Calu3 (cell line): Measurements from ENCODE around the gene CD300LG. TPM values are rescaled to one million over a fixed set of nuclear protein-coding genes. Genes with fewer than 3 reads are reported as not detected.

Experiments
- BruUV-seq: library from RNA; stranded (reverse); fragments of 400-500 nt; replicated peaks from 2 replicates; lab custom pipeline; 2021; lab: Mats Ljungman, UMichigan
- CTCF ChIA-PET: fragments of 300-600 bp; sonication (Branson Sonifier 250); formaldehyde crosslinking; loops from one replicate; lab custom pipeline; 2022; ENCODE audit warnings: antibody characterized with exemption; lab: Charles Lee
- DNase-seq: peaks from one replicate; pipeline ENCODE4 v3.0.0; 2022
- H3K27ac Mint-ChIP-seq: one replicate; pipeline ENCODE4 v1.8.0; 2022; ENCODE audit warnings: mixed read lengths; ENCODE audit not compliant: unreplicated experiment
- H3K27me3 Mint-ChIP-seq: one replicate; pipeline ENCODE4 v1.8.0; 2022; ENCODE audit warnings: mixed read lengths; ENCODE audit not compliant: unreplicated experiment
- H3K36me3 Mint-ChIP-seq: one replicate; pipeline ENCODE4 v1.8.0; 2022; ENCODE audit warnings: mild to moderate bottlenecking, moderate library complexity, mixed read lengths; ENCODE audit not compliant: insufficient read depth, unreplicated experiment
- H3K4me1 Mint-ChIP-seq: one replicate; pipeline ENCODE4 v1.8.0; 2022; ENCODE audit warnings: mild to moderate bottlenecking, low read depth, mixed read lengths; ENCODE audit not compliant: unreplicated experiment
- H3K4me3 Mint-ChIP-seq: one replicate; pipeline ENCODE4 v1.8.0; 2022; ENCODE audit warnings: mild to moderate bottlenecking, low read depth, moderate library complexity, mixed read lengths; ENCODE audit not compliant: unreplicated experiment
- H3K9me3 Mint-ChIP-seq: one replicate; pipeline ENCODE4 v1.8.0; 2022; ENCODE audit warnings: low read depth, mixed read lengths; ENCODE audit not compliant: unreplicated experiment
- intact Hi-C: fragments of 100-400 bp; cut with micrococcal nuclease; formaldehyde crosslinking; loops from one replicate; pipeline ENCODE4 v1.10.0; 2022; ENCODE audit not compliant: unreplicated experiment
- total RNA-seq: library from RNA; stranded (reverse); gene quantifications from 2 replicates; pipeline ENCODE4 v1.2.3, GENCODE V29; 2022
- TF ChIP-seq, protein P1 (sequence below): fragments of 200-600 bp; IDR thresholded peaks from one replicate; pipeline ENCODE4 v1.8.0; 2022; ENCODE audit warnings: antibody characterized with exemption; ENCODE audit not compliant: unreplicated experiment

CD300LG gene
- total RNA-seq, 1 experiment from 2014 or later = not detected

DNA sequence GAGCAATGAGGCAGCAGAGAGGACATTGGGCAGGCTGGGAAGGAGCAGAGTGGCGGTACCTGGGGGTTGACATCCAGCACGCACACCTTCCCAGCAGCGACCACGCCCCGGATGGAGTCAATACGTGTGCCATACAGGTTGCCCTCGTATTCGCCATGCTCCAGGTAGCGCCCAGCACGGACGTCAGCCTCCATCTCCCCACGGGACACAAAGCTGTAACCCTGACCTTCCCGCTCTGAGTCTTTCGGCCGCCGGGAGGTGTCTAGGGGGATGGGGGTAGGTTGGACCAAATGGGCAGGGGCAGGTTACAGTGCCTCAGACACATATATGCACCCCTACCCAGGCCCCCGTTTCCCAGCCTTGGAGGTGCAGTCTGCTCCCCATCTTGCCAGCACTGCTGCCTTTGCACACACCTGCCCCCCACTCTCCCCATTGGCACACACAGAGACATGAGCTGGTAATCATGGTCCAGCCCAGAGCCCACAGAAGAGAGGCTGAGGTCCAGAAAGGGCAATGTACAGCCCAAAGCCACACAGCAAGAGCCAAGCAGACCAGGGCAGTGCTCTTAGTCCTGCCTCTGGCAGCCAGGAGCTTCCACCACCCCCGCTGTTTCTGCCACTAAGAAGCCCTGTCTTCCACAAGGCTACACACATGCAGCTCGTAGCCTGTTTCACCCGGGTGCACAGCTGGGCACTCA lies 32.9 kb downstream of the CD300LG start:
- no TSS peak for BruUV-seq
- CTCF ChIA-PET = interaction anchor here (0.7 to 1.7 kb wide), 9 partner anchors 11 to 289 kb away, joined by 3 to 7 read pairs (median 3); no protein-coding TSS in a partner anchor
- H3K4me3 Mint-ChIP-seq = no peak overlapping the region
- intact Hi-C loops = loop anchor here (1.0 to 10.0 kb wide), 2 partner anchors 28 to 115 kb away; no protein-coding TSS in a partner anchor
- TF ChIP-seq, protein P1, sequence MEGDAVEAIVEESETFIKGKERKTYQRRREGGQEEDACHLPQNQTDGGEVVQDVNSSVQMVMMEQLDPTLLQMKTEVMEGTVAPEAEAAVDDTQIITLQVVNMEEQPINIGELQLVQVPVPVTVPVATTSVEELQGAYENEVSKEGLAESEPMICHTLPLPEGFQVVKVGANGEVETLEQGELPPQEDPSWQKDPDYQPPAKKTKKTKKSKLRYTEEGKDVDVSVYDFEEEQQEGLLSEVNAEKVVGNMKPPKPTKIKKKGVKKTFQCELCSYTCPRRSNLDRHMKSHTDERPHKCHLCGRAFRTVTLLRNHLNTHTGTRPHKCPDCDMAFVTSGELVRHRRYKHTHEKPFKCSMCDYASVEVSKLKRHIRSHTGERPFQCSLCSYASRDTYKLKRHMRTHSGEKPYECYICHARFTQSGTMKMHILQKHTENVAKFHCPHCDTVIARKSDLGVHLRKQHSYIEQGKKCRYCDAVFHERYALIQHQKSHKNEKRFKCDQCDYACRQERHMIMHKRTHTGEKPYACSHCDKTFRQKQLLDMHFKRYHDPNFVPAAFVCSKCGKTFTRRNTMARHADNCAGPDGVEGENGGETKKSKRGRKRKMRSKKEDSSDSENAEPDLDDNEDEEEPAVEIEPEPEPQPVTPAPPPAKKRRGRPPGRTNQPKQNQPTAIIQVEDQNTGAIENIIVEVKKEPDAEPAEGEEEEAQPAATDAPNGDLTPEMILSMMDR = no peak
- peaks cover 43% of the 10 kb centered on the region for H3K27me3 Mint-ChIP-seq
- H3K36me3 Mint-ChIP-seq = no peaks in the 10 kb centered on the region
- DNase-seq = no peak
- H3K4me1 Mint-ChIP-seq = peaks cover 8% of the 10 kb centered on the region
- H3K27ac Mint-ChIP-seq = no peak overlapping the region
- H3K9me3 Mint-ChIP-seq = no peaks in the 10 kb centered on the region

DNA sequence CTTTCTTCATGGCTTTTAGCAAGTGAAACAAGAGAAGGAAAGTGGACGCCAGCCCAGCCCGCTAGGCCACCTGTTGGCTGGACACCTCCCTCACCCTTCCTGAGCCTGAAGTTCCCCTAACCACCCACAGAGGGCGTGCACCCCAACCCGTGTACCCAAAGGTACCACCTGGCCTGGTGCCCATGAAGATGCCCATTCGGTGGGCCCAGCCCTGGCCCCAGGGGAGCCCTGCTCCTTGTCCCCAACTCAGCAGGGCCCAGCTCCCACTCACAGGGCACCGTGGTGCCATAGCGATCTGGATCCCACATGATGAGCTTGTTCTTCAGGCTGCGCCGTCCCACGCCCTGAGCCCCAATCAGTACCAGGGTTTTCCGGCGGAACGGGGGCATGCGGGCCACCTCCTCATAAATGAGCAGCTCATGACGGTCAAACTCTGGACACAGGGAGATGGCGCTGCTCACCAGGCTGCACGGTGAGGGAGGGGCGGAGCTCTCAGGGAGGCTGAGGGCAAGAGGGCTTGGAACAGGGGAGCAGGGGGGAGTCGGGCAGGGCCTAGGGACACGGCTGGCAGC lies 33.5 kb downstream of the CD300LG start:
- peaks cover 8% of the 10 kb centered on the region for H3K4me1 Mint-ChIP-seq
- intact Hi-C loops = loop anchor here (1.0 kb wide), 1 partner anchor 28 kb away; no protein-coding TSS in a partner anchor
- CTCF ChIA-PET = interaction anchor here (0.5 to 1.5 kb wide), 10 partner anchors 8 to 1148 kb away, joined by 3 to 5 read pairs (median 3); no protein-coding TSS in a partner anchor

DNA sequence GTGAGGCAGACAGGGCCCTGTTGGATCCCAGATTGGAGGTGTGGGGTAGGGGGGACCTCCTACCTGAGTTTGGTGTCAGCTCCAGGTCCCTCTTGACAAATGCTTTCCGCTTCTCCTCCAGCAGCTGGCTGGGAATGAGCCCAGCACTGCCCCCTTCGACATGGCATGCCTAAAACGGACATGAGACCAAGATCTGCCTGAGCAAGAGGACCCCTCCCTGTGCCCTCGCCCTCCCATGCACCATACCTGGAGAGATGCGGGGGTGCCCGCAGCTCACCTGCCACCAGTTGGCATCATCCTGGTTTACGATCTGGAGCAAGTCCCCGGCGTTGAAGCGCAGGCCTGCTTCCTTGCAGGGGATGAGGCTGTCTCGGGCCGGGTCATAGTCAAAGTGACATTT lies 34.2 kb downstream of the CD300LG start:
- Mint-ChIP-seq H3K36me3 (no peaks in the 10 kb centered on the region), H3K27me3 (peaks cover 43% of the 10 kb centered on the region), H3K27ac (no peak overlapping the region), H3K4me1 (peaks cover 8% of the 10 kb centered on the region), H3K9me3 (no peaks in the 10 kb centered on the region), H3K4me3 (no peak overlapping the region)
- intact Hi-C loops = no loop called here
- TF ChIP-seq, protein P1 = no peak
- no TSS peak for BruUV-seq
- CTCF ChIA-PET = interaction anchor here (0.5 to 0.6 kb wide), 4 partner anchors 8 to 321 kb away, joined by 3 to 5 read pairs (median 3); no protein-coding TSS in a partner anchor
- no peak for DNase-seq

More for the DNA sequence above, 33.5 kb downstream of the CD300LG start:
- H3K9me3 Mint-ChIP-seq = no peaks in the 10 kb centered on the region
- H3K27me3 Mint-ChIP-seq = peaks cover 43% of the 10 kb centered on the region
- TF ChIP-seq, protein P1 = peak; percentile 96
- no TSS peak for BruUV-seq
- peak; percentile 82 for DNase-seq
- no peaks in the 10 kb centered on the region for H3K36me3 Mint-ChIP-seq
- H3K27ac Mint-ChIP-seq = no peak overlapping the region
- H3K4me3 Mint-ChIP-seq = no peak overlapping the region

GRCh38 chr17:43881758-43882505 lies 35.0 kb downstream of the CD300LG start:
- no peak overlapping the region for H3K4me3 Mint-ChIP-seq
- H3K27ac Mint-ChIP-seq = no peak overlapping the region
- peaks cover 8% of the 10 kb centered on the region for H3K4me1 Mint-ChIP-seq
- TF ChIP-seq, protein P1 = no peak
- H3K9me3 Mint-ChIP-seq = no peaks in the 10 kb centered on the region
- CTCF ChIA-PET = interaction anchor here (0.6 kb wide), 1 partner anchor 113 kb away, joined by 5 read pairs; no protein-coding TSS in a partner anchor
- intact Hi-C loops = no loop called here
- no peak for DNase-seq
- peaks cover 43% of the 10 kb centered on the region for H3K27me3 Mint-ChIP-seq
- BruUV-seq = no TSS peak
- H3K36me3 Mint-ChIP-seq = no peaks in the 10 kb centered on the region
